ENCODE data around the gene ASPG.

DNA sequence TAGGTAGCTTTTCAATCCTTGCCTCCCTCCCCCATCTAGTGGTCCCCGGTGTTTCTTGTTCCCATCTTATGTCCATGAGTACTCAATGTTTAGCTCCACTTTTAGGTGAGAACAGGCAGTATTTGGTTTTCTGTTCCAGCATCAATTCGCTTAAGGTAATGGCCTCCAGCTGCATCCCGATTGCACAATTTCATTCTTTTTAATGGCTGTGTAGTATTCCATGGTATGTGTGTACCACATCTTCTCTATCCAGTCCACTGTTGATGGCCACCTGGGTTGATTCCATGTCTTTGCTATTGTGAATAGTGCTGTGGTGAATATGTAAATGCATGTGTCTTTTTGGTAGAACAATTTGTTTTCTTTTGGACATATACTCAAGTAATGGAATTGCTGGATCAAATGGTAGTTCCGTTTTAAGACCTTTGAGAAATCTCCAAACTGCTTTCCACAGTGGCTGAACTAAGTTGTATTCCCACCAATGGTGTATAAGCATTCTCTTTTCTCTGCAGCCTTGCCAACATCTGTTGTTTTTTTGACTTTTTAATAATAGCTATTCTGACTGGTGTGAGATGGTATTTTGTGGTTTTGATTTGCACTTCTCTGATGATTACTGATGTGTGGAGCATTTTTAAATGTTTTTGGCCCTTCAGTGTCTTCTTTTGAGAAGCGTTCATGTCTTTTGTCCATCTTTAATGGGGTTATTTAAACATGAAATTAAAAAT is 34.2 kb upstream of the ASPG start:
- TF ChIP-seq, protein P1, sequence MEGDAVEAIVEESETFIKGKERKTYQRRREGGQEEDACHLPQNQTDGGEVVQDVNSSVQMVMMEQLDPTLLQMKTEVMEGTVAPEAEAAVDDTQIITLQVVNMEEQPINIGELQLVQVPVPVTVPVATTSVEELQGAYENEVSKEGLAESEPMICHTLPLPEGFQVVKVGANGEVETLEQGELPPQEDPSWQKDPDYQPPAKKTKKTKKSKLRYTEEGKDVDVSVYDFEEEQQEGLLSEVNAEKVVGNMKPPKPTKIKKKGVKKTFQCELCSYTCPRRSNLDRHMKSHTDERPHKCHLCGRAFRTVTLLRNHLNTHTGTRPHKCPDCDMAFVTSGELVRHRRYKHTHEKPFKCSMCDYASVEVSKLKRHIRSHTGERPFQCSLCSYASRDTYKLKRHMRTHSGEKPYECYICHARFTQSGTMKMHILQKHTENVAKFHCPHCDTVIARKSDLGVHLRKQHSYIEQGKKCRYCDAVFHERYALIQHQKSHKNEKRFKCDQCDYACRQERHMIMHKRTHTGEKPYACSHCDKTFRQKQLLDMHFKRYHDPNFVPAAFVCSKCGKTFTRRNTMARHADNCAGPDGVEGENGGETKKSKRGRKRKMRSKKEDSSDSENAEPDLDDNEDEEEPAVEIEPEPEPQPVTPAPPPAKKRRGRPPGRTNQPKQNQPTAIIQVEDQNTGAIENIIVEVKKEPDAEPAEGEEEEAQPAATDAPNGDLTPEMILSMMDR (IDR thresholded peaks at IDR 0.05): no peak
- no peak for TF ChIP-seq EZH2 (IDR thresholded peaks at IDR 0.05)
- TF ChIP-seq EZH2phosphoT487 (IDR thresholded peaks at IDR 0.05): no peak

Data from neural progenitor cell (in vitro differentiated cells).